GM12891 (cell line): ENCODE results near the gene ZNF473.
"Not testable (repeated sequence)": the region's sequence is repeated elsewhere in the genome, so short reads cannot be mapped to it uniquely, and the experiment has no call there.

Source experiments
- PAX5 ChIP-seq: IDR thresholded peaks from 2 replicates; pipeline ENCODE4 v1.6.1; 2011; ENCODE audit warnings: low read length, moderate library complexity, mild to moderate bottlenecking; ENCODE audit not compliant: insufficient read depth, severe bottlenecking
- POLR2A ChIP-seq: IDR thresholded peaks from 2 replicates; pipeline ENCODE4 v1.6.1; 2011; ENCODE audit warnings: low read depth, low read length, control low read depth
- POLR2AphosphoS5 ChIP-seq: IDR thresholded peaks from 2 replicates; pipeline ENCODE4 v1.6.1; 2011; ENCODE audit warnings: low read depth, low read length, control low read depth
- SPI1 ChIP-seq: IDR thresholded peaks from 2 replicates; pipeline ENCODE4 v1.6.1; 2011; ENCODE audit warnings: low read depth, low read length, control low read depth
- TAF1 ChIP-seq: IDR thresholded peaks from 2 replicates; pipeline ENCODE4 v1.6.1; 2011; ENCODE audit warnings: low read depth, low read length, control low read depth

DNA sequence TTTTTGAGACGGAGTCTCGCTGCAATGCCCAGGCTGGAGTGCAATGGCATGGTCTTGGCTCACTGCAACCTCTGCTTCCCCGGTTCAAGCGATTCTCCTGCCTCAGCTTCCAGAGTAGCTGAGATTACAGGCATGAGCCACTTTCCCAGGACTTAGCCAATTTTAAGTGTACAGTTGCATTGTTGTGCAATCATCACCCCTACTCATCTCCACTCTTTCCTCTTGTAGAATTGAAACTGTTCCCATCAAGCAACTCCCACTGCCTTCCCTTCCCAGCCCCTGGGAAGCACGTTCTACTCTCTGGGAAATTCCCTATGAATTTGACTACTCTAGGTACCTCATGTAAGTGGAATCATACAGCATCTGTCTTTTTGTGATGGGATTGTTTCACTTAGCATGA is 53.2 kb downstream of the ZNF473 start:
- not testable (repeated sequence) for TF ChIP-seq POLR2A, POLR2AphosphoS5, SPI1, PAX5, TAF1
